GM12872 (cell line): Measurements from ENCODE around the gene TMCO4.

ENCODE experiments used
- CTCF ChIP-seq: IDR thresholded peaks from 3 replicates; pipeline ENCODE4 v1.5.1; 2011; ENCODE audit warnings: low read depth, mild to moderate bottlenecking, low read length, moderate library complexity; ENCODE audit not compliant: insufficient read depth

TMCO4 gene

DNA sequence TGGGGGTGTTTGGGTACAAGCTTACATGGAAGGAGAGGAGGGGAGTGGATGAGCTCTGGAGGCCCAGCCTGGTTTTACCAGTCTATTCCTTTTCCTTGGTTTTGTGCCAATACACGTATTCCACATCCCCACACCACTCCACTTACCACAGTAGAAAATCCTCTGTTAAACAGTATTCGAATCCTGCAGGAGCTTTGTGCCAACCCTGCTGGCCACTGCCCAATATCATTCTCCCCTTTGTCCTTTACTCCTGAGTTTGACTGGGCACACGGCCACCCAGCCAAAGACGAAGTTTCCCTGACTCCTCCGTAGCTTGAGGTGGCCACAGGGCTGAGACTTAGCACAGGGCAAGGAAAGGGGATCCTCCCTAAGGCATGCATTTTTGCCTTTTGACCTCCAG lies 61.6 kb downstream of the TMCO4 start:
- no peak for TF ChIP-seq CTCF

DNA sequence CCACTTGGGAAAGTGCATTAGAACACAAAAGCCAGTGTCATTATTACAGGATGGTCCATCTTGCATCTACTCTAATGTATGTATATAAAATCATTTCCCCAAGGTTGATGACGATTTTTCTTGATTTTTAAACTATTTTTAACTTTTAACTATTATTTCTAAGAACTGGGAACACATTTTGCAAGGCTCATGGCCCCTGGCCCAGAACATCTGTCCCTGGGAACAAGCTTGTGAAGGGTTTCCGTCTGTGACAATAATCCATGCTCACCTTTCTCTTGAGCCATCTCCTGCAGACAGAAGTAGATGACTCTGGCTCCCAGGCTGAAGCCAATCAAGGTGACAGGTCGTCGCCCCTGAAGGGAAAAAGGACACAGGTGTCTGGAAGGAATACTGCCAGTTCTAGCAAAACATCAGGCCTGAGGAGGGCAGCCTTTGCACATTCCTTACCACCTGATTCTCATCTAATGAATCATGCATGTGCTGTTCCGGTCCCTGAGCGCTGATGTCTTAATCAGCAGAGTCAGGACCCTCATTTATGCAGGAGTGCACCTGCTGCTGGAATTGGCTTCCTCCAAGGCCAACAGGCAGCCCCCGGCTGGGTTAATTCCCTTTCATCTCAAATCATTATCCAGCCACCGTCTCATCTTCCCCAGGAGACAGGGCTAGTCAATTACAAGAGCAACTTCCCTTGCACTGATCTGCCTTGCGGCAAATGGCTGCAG lies 62.5 kb downstream of the TMCO4 start:
- TF ChIP-seq CTCF = no peak

- TF ChIP-seq CTCF = no peak
Measured at GRCh38 chr1:19735440-19736127, 64.1 kb downstream of the TMCO4 start.

DNA sequence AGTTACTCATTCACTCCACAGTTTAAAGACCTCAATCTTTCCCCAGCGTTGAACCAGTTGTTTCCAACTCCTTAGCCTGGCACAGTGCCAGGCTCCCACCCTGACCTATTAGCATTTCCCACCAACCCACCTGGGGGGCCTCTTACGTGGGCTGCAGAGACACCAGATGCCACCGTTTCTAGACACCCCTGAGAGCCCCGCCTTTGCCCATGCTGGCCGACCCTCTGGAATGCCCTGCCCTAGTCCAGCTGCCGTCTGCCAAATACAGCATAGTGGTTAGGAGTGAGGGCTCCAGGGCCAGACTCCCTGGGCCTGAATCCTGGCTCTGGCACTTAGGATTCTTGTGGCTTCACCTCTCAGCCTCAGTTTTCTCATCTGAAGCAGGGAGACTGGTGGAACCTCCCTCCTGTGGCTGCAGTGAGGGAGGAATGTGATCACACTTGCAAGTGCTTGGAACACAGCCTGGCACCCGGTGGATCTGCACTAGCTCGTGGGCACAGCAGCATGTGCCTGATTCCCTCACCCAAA lies 65.2 kb downstream of the TMCO4 start:
- TF ChIP-seq CTCF = no peak

GRCh38 chr1:19734056-19734455 lies 65.7 kb downstream of the TMCO4 start:
- no peak for TF ChIP-seq CTCF

DNA sequence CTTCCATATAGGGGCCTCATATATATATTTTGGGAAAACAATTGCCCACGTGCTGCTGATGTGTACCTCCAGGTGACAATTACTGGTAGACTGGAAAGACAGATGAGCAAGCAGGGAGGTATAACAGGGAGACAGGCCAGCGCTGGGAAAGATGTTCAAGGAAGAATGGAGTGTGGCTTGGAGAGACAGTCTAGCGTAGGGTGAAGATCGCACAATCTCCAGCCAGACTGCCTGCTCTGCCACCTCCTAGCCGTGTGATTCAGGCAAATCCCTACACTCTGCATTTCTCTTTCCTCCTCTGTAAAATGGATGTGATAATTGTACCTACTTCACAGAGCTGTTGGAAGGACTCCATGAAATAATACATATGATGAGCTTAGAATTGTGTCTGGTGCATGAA lies 66.1 kb downstream of the TMCO4 start:
- TF ChIP-seq CTCF = no peak

GRCh38 chr1:19731311-19731821 lies 68.3 kb downstream of the TMCO4 start:
- TF ChIP-seq CTCF = no peak
